ENCODE measurements around the gene ST6GALNAC1. TPM values are rescaled to one million over a fixed set of nuclear protein-coding genes. Genes with fewer than 3 reads are reported as not detected.

Gene ST6GALNAC1
- total and polyA plus RNA-seq, 5 donors from 2014 or later, result 0.33 to 8.5 (median 2.6) TPM

GRCh38 chr17:76585649-76586593 is 57.6 kb downstream of the ST6GALNAC1 start, which contains the start of gene ST6GALNAC2:
ST6GALNAC2 (minus strand) TSS chr17:76585860; CDS start chr17:76585808, 52 bp downstream.
- no peak within 1 kb of the TSS for H3K4me3 ChIP-seq (ENCODE audit: low read depth, low read length)

GRCh38 chr17:76585033-76585648 is 58.4 kb downstream of the ST6GALNAC1 start:
- Mint-ChIP-seq H3K36me3 (peaks cover 14% of the 10 kb centered on the region), H3K27me3 (peaks cover 68% of the 10 kb centered on the region), H3K4me3 (peak overlapping the region in 3 of 4 donors; percentile 59 to 87 (median 74)), H3K9me3 (peaks cover 0 to 10% (median 0%) of the 10 kb centered on the region in 7 donors), H3K4me1 (peaks cover 0 to 29% (median 3%) of the 10 kb centered on the region in 4 donors), H3K27ac (no peak overlapping the region)
- no peak overlapping the region for H3K4me3 ChIP-seq (ENCODE audit: low read depth, low read length)
- H3K4me1 ChIP-seq (ENCODE audit: control insufficient read depth, insufficient read depth, low read length, poor library complexity, severe bottlenecking), result peaks cover 19% of the 10 kb centered on the region
- ATAC-seq (ENCODE audit: low read depth in 2 of 2), result no peak
- H3K36me3 ChIP-seq (ENCODE audit: control insufficient read depth, insufficient read depth, low read length), result no peaks in the 10 kb centered on the region
- no peak for DNase-seq
- peaks cover 27% of the 10 kb centered on the region for H3K27me3 ChIP-seq (ENCODE audit: control insufficient read depth, insufficient read depth, low read length)
- H3K27ac ChIP-seq (ENCODE audit: insufficient read depth, low read length, poor library complexity, severe bottlenecking), result no peak overlapping the region
- no peaks in the 10 kb centered on the region for H3K9me3 ChIP-seq (ENCODE audit: control insufficient read depth in 2 of 2, low read length in 2 of 2)

More at GRCh38 chr17:76585649-76586593, 57.6 kb downstream of the ST6GALNAC1 start, which contains the start of gene ST6GALNAC2:
- DNase-seq, result peak in 2 of 3 donors; percentile 9 to 34
- Mint-ChIP-seq H3K9me3 (peaks cover 0 to 10% (median 0%) of the 10 kb centered on the region in 7 donors), H3K27me3 (peaks cover 74% of the 10 kb centered on the region), H3K4me1 (peaks cover 0 to 29% (median 3%) of the 10 kb centered on the region in 4 donors), H3K27ac (no peak within 1 kb of the TSS), H3K36me3 (peaks cover 14% of the 10 kb centered on the region), H3K4me3 (peak within 1 kb of the TSS in 3 of 4 donors; percentile 59 to 87 (median 74))
- Histone ChIP-seq H3K27me3 (ENCODE audit: control insufficient read depth, insufficient read depth, low read length) (peaks cover 27% of the 10 kb centered on the region), H3K27ac (ENCODE audit: insufficient read depth, low read length, poor library complexity, severe bottlenecking) (no peak within 1 kb of the TSS), H3K36me3 (ENCODE audit: control insufficient read depth, insufficient read depth, low read length) (no peaks in the 10 kb centered on the region), H3K9me3 (ENCODE audit: control insufficient read depth in 2 of 2, low read length in 2 of 2) (no peaks in the 10 kb centered on the region), H3K4me1 (ENCODE audit: control insufficient read depth, insufficient read depth, low read length, poor library complexity, severe bottlenecking) (peaks cover 19% of the 10 kb centered on the region)
- peak; percentile 44 to 67 for ATAC-seq (ENCODE audit: low read depth in 2 of 2)

GRCh38 chr17:76584427-76585032 is 59.0 kb downstream of the ST6GALNAC1 start:
- H3K27ac ChIP-seq (ENCODE audit: insufficient read depth, low read length, poor library complexity, severe bottlenecking), result no peak overlapping the region

GRCh38 chr17:76582660-76583059 is 60.9 kb downstream of the ST6GALNAC1 start:
- ATAC-seq (ENCODE audit: low read depth in 2 of 2), result no peak
- no peaks in the 10 kb centered on the region for H3K36me3 Mint-ChIP-seq
- no peak for DNase-seq
- no peaks in the 10 kb centered on the region for H3K9me3 ChIP-seq (ENCODE audit: control insufficient read depth in 2 of 2, low read length in 2 of 2)
- peaks cover 19% of the 10 kb centered on the region for H3K4me1 ChIP-seq (ENCODE audit: control insufficient read depth, insufficient read depth, low read length, poor library complexity, severe bottlenecking)
- H3K27me3 Mint-ChIP-seq, result peaks cover 57% of the 10 kb centered on the region
- no peak overlapping the region for H3K27ac ChIP-seq (ENCODE audit: insufficient read depth, low read length, poor library complexity, severe bottlenecking)
- H3K4me3 Mint-ChIP-seq, result no peak overlapping the region
- no peak overlapping the region for H3K4me3 ChIP-seq (ENCODE audit: low read depth, low read length)
- H3K36me3 ChIP-seq (ENCODE audit: control insufficient read depth, insufficient read depth, low read length), result no peaks in the 10 kb centered on the region
- H3K9me3 Mint-ChIP-seq, result peaks cover 0 to 2% (median 0%) of the 10 kb centered on the region in 7 donors
- no peak overlapping the region for H3K27ac Mint-ChIP-seq
- peaks cover 13% of the 10 kb centered on the region for H3K27me3 ChIP-seq (ENCODE audit: control insufficient read depth, insufficient read depth, low read length)
- peaks cover 0 to 21% (median 3%) of the 10 kb centered on the region in 4 donors for H3K4me1 Mint-ChIP-seq

More at GRCh38 chr17:76584427-76585032, 59.0 kb downstream of the ST6GALNAC1 start:
- H3K4me1 Mint-ChIP-seq, result peaks cover 0 to 29% (median 3%) of the 10 kb centered on the region in 4 donors
- Histone ChIP-seq H3K9me3 (ENCODE audit: control insufficient read depth in 2 of 2, low read length in 2 of 2) (no peaks in the 10 kb centered on the region), H3K4me1 (ENCODE audit: control insufficient read depth, insufficient read depth, low read length, poor library complexity, severe bottlenecking) (peaks cover 19% of the 10 kb centered on the region), H3K36me3 (ENCODE audit: control insufficient read depth, insufficient read depth, low read length) (no peaks in the 10 kb centered on the region), H3K27me3 (ENCODE audit: control insufficient read depth, insufficient read depth, low read length) (peaks cover 23% of the 10 kb centered on the region), H3K4me3 (ENCODE audit: low read depth, low read length) (no peak overlapping the region)
- H3K27ac Mint-ChIP-seq, result no peak overlapping the region
- ATAC-seq (ENCODE audit: low read depth in 2 of 2) (no peak), DNase-seq (no peak)
- peaks cover 68% of the 10 kb centered on the region for H3K27me3 Mint-ChIP-seq
- H3K9me3 Mint-ChIP-seq, result peaks cover 0 to 10% (median 0%) of the 10 kb centered on the region in 7 donors
- peak overlapping the region; percentile 56 to 87 (median 68) for H3K4me3 Mint-ChIP-seq
- peaks cover 12% of the 10 kb centered on the region for H3K36me3 Mint-ChIP-seq

GRCh38 chr17:76581515-76581914 is 62.0 kb downstream of the ST6GALNAC1 start:
- ATAC-seq (ENCODE audit: low read depth in 2 of 2), result no peak
- H3K27ac Mint-ChIP-seq, result no peak overlapping the region

GRCh38 chr17:76579281-76579680 is 64.3 kb downstream of the ST6GALNAC1 start:
- no peak overlapping the region for H3K4me3 Mint-ChIP-seq
- peaks cover 2% of the 10 kb centered on the region for H3K36me3 Mint-ChIP-seq
- Histone ChIP-seq H3K4me1 (ENCODE audit: control insufficient read depth, insufficient read depth, low read length, poor library complexity, severe bottlenecking) (no peaks in the 10 kb centered on the region), H3K36me3 (ENCODE audit: control insufficient read depth, insufficient read depth, low read length) (no peaks in the 10 kb centered on the region), H3K9me3 (ENCODE audit: control insufficient read depth in 2 of 2, low read length in 2 of 2) (no peaks in the 10 kb centered on the region), H3K27ac (ENCODE audit: insufficient read depth, low read length, poor library complexity, severe bottlenecking) (no peak overlapping the region), H3K27me3 (ENCODE audit: control insufficient read depth, insufficient read depth, low read length) (peaks cover 1% of the 10 kb centered on the region), H3K4me3 (ENCODE audit: low read depth, low read length) (no peak overlapping the region)
- peaks cover 36% of the 10 kb centered on the region for H3K27me3 Mint-ChIP-seq
- peaks cover 0 to 2% (median 0%) of the 10 kb centered on the region in 7 donors for H3K9me3 Mint-ChIP-seq
- no peak overlapping the region for H3K27ac Mint-ChIP-seq
- H3K4me1 Mint-ChIP-seq, result peaks cover 0 to 4% (median 1%) of the 10 kb centered on the region in 4 donors
- no peak for ATAC-seq (ENCODE audit: low read depth in 2 of 2)
- DNase-seq, result no peak

More at GRCh38 chr17:76581515-76581914, 62.0 kb downstream of the ST6GALNAC1 start:
- Mint-ChIP-seq H3K27me3 (peaks cover 46% of the 10 kb centered on the region), H3K36me3 (no peaks in the 10 kb centered on the region), H3K9me3 (peaks cover 0 to 2% (median 0%) of the 10 kb centered on the region in 7 donors), H3K4me3 (no peak overlapping the region), H3K4me1 (peaks cover 0 to 12% (median 3%) of the 10 kb centered on the region in 4 donors)
- H3K27me3 ChIP-seq (ENCODE audit: control insufficient read depth, insufficient read depth, low read length), result peaks cover 6% of the 10 kb centered on the region
- no peaks in the 10 kb centered on the region for H3K36me3 ChIP-seq (ENCODE audit: control insufficient read depth, insufficient read depth, low read length)
- H3K27ac ChIP-seq (ENCODE audit: insufficient read depth, low read length, poor library complexity, severe bottlenecking), result no peak overlapping the region
- no peaks in the 10 kb centered on the region for H3K9me3 ChIP-seq (ENCODE audit: control insufficient read depth in 2 of 2, low read length in 2 of 2)
- peaks cover 19% of the 10 kb centered on the region for H3K4me1 ChIP-seq (ENCODE audit: control insufficient read depth, insufficient read depth, low read length, poor library complexity, severe bottlenecking)
- DNase-seq, result no peak
- H3K4me3 ChIP-seq (ENCODE audit: low read depth, low read length), result no peak overlapping the region

GRCh38 chr17:76578376-76578775 is 65.2 kb downstream of the ST6GALNAC1 start:
- ATAC-seq (ENCODE audit: low read depth in 2 of 2) (no peak), DNase-seq (no peak)
- Mint-ChIP-seq H3K27ac (no peak overlapping the region), H3K4me3 (no peak overlapping the region), H3K27me3 (peaks cover 27% of the 10 kb centered on the region), H3K4me1 (peaks cover 0 to 4% (median 0%) of the 10 kb centered on the region in 4 donors), H3K9me3 (peaks cover 0 to 2% (median 0%) of the 10 kb centered on the region in 7 donors), H3K36me3 (peaks cover 2% of the 10 kb centered on the region)
- Histone ChIP-seq H3K36me3 (ENCODE audit: control insufficient read depth, insufficient read depth, low read length) (no peaks in the 10 kb centered on the region), H3K4me3 (ENCODE audit: low read depth, low read length) (no peak overlapping the region), H3K27ac (ENCODE audit: insufficient read depth, low read length, poor library complexity, severe bottlenecking) (no peak overlapping the region), H3K9me3 (ENCODE audit: control insufficient read depth in 2 of 2, low read length in 2 of 2) (no peaks in the 10 kb centered on the region), H3K4me1 (ENCODE audit: control insufficient read depth, insufficient read depth, low read length, poor library complexity, severe bottlenecking) (no peaks in the 10 kb centered on the region), H3K27me3 (ENCODE audit: control insufficient read depth, insufficient read depth, low read length) (no peaks in the 10 kb centered on the region)

All from CD4-positive, CD25-positive, alpha-beta regulatory T cell (primary cell).